Kidney epithelial cell (primary cell): ENCODE data around the gene SNED1. TPM values are rescaled to one million over a fixed set of nuclear protein-coding genes. Genes with fewer than 3 reads are reported as not detected.

Experiments used
- DNase-seq: peaks from one replicate; pipeline ENCODE4 v3.0.0-alpha.2; 2010; ENCODE audit warnings: low read depth
- H3K27me3 ChIP-seq: 2 replicates; pipeline ENCODE4 v1.6.0; 2011; ENCODE audit warnings: low read length; ENCODE audit not compliant: control insufficient read depth, insufficient read depth
- H3K36me3 ChIP-seq: 2 replicates; pipeline ENCODE4 v1.5.1; 2011; ENCODE audit warnings: low read length; ENCODE audit not compliant: control insufficient read depth, insufficient read depth
- H3K4me3 ChIP-seq: 2 replicates; pipeline ENCODE4 v1.5.1; 2011; ENCODE audit warnings: low read depth, mild to moderate bottlenecking, control low read depth, low read length
- CTCF ChIP-seq: IDR thresholded peaks from 2 replicates; pipeline ENCODE4 v1.5.1; 2011; ENCODE audit warnings: mild to moderate bottlenecking, moderate library complexity, low read length, control low read depth, inconsistent platforms; ENCODE audit not compliant: insufficient read depth, poor library complexity, severe bottlenecking
- total RNA-seq: library from RNA; depleted of rRNA; stranded (reverse); fragments of >200 nt; gene quantifications from 2 replicates; pipeline ENCODE4 v1.2.3, GENCODE V29; 2015

The SNED1 gene
- total RNA-seq, 1 donor from 2014 or later = 2.2 TPM

GRCh38 chr2:240956171-240956934 is 42.1 kb upstream of the SNED1 start:
- no peak for TF ChIP-seq CTCF
- Histone ChIP-seq H3K27me3 (peaks cover 46% of the 10 kb centered on the region), H3K4me3 (no peak overlapping the region), H3K36me3 (no peaks in the 10 kb centered on the region)
- no peak for DNase-seq

GRCh38 chr2:240956935-240957655 is 41.3 kb upstream of the SNED1 start:
- Histone ChIP-seq H3K27me3 (peaks cover 48% of the 10 kb centered on the region), H3K4me3 (no peak overlapping the region), H3K36me3 (no peaks in the 10 kb centered on the region)
- no peak for TF ChIP-seq CTCF
- DNase-seq = no peak

- no peak for TF ChIP-seq CTCF
- DNase-seq = no peak
- Histone ChIP-seq H3K27me3 (peaks cover 54% of the 10 kb centered on the region), H3K36me3 (no peaks in the 10 kb centered on the region), H3K4me3 (no peak overlapping the region)
Observed at GRCh38 chr2:240957656-240958365, 40.6 kb upstream of the SNED1 start.

GRCh38 chr2:240958366-240959213 is 39.8 kb upstream of the SNED1 start:
- no peak for TF ChIP-seq CTCF
- Histone ChIP-seq H3K27me3 (peaks cover 57% of the 10 kb centered on the region), H3K4me3 (no peak overlapping the region), H3K36me3 (no peaks in the 10 kb centered on the region)
- no peak for DNase-seq

- Histone ChIP-seq H3K4me3 (no peak overlapping the region), H3K27me3 (peaks cover 56% of the 10 kb centered on the region), H3K36me3 (no peaks in the 10 kb centered on the region)
- no peak for TF ChIP-seq CTCF
- DNase-seq = no peak
Observed at GRCh38 chr2:240959214-240959940, 39.0 kb upstream of the SNED1 start.
